ENCODE measurements around the gene ZNF32. TPM values are rescaled to one million over a fixed set of nuclear protein-coding genes. Genes with fewer than 3 reads are reported as not detected.
A peak's percentile ranks its signal among the peaks of the same experiment; 100 is the strongest.

Gene ZNF32
- total and polyA plus RNA-seq, 7 donors, result 46.5 to 145 (median 55.5) TPM

GRCh38 chr10:43691485-43691884 lies 42.8 kb upstream of the ZNF32 start:
- intact Hi-C loops (cut with DNase I), result loop anchor here in 1 of 2 donors (5.0 kb wide), 1 partner anchor 621 kb away; no protein-coding TSS in a partner anchor
- no peak for DNase-seq
- no peak overlapping the region for H3K27ac ChIP-seq
- no peaks in the 10 kb centered on the region for H3K4me1 ChIP-seq
- no peaks in the 10 kb centered on the region for H3K9me3 ChIP-seq
- no peaks in the 10 kb centered on the region for H3K27me3 ChIP-seq (ENCODE audit: insufficient read depth in 3 of 3, low read length in 2 of 3)
- no peak for ATAC-seq
- no peak overlapping the region for H3K4me3 ChIP-seq
- TF ChIP-seq CTCF (IDR thresholded peaks at IDR 0.05), result no peak
- WGBS, 3 donors, result 75 to 94% (median 85%) methylated on average over 2 of the region's 2 CpGs
- H3K36me3 ChIP-seq (ENCODE audit: insufficient read depth in 1 of 2, low read depth in 1 of 2), result no peaks in the 10 kb centered on the region

DNA sequence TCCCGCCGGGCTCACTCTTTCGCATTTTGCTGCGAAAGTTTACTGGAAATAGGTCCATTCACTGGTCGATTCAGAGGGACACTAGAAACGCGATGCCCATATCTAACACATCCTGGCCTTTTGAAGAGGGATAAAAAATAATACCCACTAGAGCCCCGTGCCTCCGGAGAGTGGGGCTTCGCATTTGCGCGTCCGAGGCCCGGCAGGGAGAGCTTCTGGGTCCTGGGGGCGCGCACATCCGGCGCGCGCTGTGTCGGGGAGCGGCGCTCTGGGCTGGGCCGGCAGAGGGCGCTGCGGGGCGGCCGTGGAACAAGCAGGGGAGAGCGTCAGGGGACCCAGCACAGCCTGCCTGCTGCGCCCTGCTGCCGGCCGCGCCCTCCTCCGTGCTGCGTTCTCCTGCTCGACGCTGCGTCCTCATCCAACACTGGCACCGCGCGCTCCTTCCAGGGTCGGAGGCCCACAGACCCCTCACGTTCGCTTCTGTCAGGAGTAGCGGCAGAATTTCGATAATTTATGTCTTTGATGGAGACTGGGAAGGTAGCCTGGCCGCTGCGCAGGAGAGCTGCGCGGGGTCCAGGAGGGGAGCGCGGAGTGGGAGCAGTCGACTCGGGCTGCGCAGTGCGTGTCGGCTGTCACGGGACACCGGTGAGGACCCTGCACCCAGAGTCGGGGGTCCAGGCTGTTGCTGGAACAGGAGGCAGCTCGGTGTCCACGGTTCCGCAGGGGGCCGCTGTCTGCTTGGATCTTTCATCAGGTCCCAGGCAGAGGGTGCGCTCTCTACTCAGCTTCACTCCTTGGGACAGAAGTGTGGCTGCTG lies 41.5 kb upstream of the ZNF32 start:
- Histone ChIP-seq H3K4me1 (no peaks in the 10 kb centered on the region), H3K27ac (peak overlapping the region; percentile 68), H3K4me3 (peak overlapping the region; percentile 66), H3K27me3 (ENCODE audit: insufficient read depth in 3 of 3, low read length in 2 of 3) (no peaks in the 10 kb centered on the region), H3K9me3 (no peaks in the 10 kb centered on the region), H3K36me3 (ENCODE audit: insufficient read depth in 1 of 2, low read depth in 1 of 2) (no peaks in the 10 kb centered on the region)
- peak; percentile 97 to 99 (median 98) for ATAC-seq
- peak; percentile 85 for TF ChIP-seq CTCF (IDR thresholded peaks at IDR 0.05)
- 1 to 3% (median 1%) methylated on average over 58 to 65 of the region's 65 CpGs for WGBS, 3 donors
- intact Hi-C loops (cut with DNase I), result loop anchor here (1.0 to 10.0 kb wide), 4 partner anchors 355 to 1172 kb away; partner anchors contain the start of gene CXCL12 (in 1 of the 2)
- DNase-seq, result peak; percentile 86 to 92

DNA sequence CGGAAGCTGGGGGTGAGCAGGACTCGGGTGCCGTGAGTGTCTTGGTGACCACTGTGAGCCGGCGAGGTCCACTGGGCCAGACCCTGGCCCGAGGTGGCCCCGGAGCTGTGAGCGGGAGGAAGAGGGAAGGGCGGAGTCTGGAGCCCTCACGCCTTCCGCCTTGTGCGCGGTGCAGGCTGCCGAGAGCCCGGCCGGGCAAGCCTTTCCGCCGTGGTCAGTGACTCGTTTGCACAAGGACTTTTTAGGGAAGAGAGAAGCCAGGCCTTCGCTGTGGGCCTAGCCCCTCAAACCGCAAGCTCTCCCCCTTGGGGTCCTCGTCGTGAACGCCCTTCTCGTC lies 40.9 kb upstream of the ZNF32 start:
- H3K4me3 ChIP-seq, result peak overlapping the region; percentile 66
- WGBS, 3 donors, result 10 to 14% (median 11%) methylated on average over 25 of the region's 25 CpGs
- intact Hi-C loops (cut with DNase I), result loop anchor here (5.0 to 10.0 kb wide), 2 partner anchors 355 to 1173 kb away; no protein-coding TSS in a partner anchor
- DNase-seq, result peak; percentile 60 to 78
- peak; percentile 71 to 78 (median 76) for ATAC-seq
- H3K4me1 ChIP-seq, result no peaks in the 10 kb centered on the region
- no peak for TF ChIP-seq CTCF (IDR thresholded peaks at IDR 0.05)
- H3K36me3 ChIP-seq (ENCODE audit: insufficient read depth in 1 of 2, low read depth in 1 of 2), result no peaks in the 10 kb centered on the region
- peak overlapping the region; percentile 68 for H3K27ac ChIP-seq
- H3K27me3 ChIP-seq (ENCODE audit: insufficient read depth in 3 of 3, low read length in 2 of 3), result no peaks in the 10 kb centered on the region
- H3K9me3 ChIP-seq, result no peaks in the 10 kb centered on the region

GRCh38 chr10:43689007-43689491 lies 40.4 kb upstream of the ZNF32 start:
- ATAC-seq, result no peak
- DNase-seq, result peak in 1 of 2 donors; percentile 61

More at GRCh38 chr10:43689007-43689491, 40.4 kb upstream of the ZNF32 start:
- intact Hi-C loops (cut with DNase I), result loop anchor here (5.0 to 10.0 kb wide), 2 partner anchors 356 to 1173 kb away; no protein-coding TSS in a partner anchor
- Histone ChIP-seq H3K27me3 (ENCODE audit: insufficient read depth in 3 of 3, low read length in 2 of 3) (no peaks in the 10 kb centered on the region), H3K4me1 (no peaks in the 10 kb centered on the region), H3K36me3 (ENCODE audit: insufficient read depth in 1 of 2, low read depth in 1 of 2) (no peaks in the 10 kb centered on the region), H3K27ac (no peak overlapping the region), H3K4me3 (no peak overlapping the region), H3K9me3 (no peaks in the 10 kb centered on the region)
- no peak for TF ChIP-seq CTCF (IDR thresholded peaks at IDR 0.05)
- 88 to 89% (median 88%) methylated on average over 23 to 25 of the region's 25 CpGs for WGBS, 3 donors

Data from psoas muscle (tissue), 8 donors.